DMS153 treated with DMSO at 0.1 percent for 48 hours (cell line): ENCODE results near the gene SPATA32.
"Not testable (repeated sequence)": the region's sequence is repeated elsewhere in the genome, so short reads cannot be mapped to it uniquely, and the experiment has no call there.

Experiments used
- DNase-seq: peaks from one replicate; lab custom pipeline; 2025; ENCODE audit not compliant: unreplicated experiment; lab: John Stamatoyannopoulos, UW

SPATA32 gene

DNA sequence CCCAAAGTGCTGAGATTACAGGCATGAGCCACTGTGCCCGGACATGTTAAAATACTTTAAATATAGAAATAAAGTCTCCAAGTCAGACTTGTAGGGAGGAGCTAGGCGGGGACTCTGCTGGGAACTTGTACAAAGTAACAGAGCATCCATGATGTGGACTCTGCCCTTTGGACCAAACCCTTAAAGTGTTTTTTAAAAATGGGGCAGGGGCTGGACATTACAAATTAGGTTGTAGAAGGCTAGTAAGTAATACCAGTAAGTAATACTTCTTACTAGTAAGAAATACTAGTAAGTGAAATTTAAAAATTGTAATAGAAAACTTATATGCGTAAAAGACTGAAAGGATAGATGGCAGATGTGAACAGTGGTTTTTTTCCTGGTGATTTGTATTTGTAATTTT is 9.7 kb upstream of the SPATA32 start:
- DNase-seq, result no peak

DNA sequence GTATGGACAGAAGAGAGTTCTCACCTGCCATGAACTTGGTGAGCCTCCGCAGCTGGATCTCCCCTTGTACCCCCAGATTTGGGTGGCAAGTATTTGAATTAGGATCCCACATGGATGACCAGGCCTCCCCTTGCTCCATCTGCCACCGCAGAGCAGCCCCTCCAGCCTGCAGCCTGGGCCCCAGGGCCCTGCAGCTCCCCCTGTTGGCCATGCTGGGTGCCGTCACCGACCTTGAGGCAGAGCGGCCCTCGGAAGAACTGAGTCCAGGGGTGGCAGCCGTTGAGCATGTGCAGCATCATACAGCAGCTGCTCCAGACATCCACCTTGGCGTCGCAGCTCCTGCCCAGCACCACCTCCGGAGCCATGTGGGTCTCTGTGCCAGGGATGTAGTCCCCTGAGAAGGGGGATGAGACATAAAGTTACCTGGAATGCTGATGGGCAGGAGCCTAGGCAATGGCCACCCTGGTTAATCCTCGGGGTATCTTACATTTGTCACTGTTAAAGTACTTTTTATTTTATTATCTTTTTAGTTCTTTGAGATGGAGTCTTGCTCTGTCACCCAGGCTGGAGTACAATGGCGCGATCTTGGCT is 9.0 kb upstream of the SPATA32 start:
- no peak for DNase-seq

- no peak for DNase-seq
Observed at GRCh38 chr17:45269912-45270311, 8.0 kb upstream of the SPATA32 start.

GRCh38 chr17:45267436-45268055 is 5.7 kb upstream of the SPATA32 start:
- no peak for DNase-seq

DNA sequence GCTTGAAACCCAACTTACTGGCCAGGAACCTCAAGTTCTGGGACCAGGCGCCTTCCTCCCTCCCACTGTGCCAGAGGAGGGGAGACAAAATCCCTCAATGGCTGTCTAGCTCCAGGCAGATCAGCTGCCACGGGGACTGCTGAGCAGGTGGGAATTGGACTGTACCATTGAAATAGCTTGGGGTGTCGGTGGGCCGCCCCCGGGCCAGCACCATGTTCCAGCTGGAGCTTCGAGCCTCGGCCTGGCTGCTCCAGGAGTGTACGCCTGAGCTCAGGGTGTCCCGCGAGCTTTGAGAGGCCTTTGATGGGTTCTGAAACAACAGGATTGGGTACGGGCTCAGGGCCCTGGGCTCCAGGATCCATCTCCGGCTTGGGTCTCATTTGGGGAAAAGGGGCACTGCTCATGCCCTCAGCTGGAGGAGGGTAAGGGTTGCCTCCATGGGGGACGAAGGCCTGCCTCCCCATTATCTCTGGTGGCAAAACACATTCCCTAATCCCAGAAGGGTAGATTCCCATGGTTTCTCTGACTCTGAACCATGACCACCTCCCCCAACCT is 4.6 kb upstream of the SPATA32 start:
- DNase-seq, result no peak

DNA sequence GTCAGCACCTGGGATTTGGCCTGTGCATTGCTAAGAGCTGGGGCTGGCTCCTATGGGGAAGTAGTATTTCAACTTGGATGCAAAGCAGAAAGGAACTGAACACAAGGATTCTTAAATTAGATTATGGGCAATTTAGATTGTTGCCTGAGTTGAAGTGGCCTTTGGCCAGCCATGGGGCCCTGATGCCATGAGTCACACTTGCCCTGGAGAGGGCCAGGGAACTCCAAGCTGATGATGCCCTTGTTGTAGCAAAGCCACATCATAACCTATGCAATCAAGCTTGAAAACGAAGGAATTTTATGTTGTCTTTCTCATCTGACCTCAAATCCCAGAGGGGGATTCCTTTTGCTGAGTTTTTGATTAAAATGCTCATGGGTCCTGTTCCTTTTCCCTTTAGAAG is 3.9 kb upstream of the SPATA32 start:
- no peak for DNase-seq

- DNase-seq, result no peak
Observed at GRCh38 chr17:45264988-45265387, 3.1 kb upstream of the SPATA32 start.

DNA sequence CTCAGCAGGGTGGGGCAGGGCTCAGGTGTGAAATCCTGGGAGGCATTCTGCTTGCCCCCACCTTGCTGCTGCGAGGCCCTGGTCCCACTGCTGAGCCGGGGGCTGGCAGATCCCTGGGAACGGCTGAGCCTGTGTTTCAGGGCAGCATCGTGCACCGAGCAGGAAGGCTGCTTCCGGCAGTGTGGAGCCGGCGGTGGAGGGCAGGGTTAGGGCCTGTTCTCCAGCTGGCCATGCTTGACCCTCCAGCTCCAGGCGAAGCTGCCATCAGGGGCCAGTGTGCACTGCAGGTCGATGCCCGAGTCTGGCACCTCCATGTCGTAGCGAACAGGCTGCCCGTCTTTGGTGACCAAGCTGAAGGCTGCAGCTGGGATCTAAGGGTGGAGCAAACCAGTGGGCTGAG is 2.5 kb upstream of the SPATA32 start:
- no peak for DNase-seq

DNA sequence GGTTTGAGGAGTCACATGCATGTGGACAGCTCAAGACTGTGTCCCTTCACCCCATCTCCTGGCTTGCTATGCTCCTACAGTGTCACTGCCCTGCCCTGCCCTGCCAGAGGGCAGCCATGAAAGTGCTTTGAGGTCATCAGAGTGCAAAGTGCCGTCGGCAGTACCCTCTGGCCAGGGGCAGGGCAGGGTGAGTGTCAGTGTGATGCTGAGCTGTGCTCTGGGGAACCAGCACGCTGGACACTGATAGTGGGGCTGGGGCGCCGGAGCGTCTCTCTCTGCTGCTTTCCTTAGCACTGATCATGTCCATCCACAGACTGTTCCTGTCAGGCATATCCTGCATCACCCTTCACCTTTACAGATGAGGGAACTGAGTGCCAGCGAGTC is 1.6 kb upstream of the SPATA32 start:
- no peak for DNase-seq

GRCh38 chr17:45262516-45263476 is 902 bp upstream of the SPATA32 start:
- DNase-seq, result no peak

DNA sequence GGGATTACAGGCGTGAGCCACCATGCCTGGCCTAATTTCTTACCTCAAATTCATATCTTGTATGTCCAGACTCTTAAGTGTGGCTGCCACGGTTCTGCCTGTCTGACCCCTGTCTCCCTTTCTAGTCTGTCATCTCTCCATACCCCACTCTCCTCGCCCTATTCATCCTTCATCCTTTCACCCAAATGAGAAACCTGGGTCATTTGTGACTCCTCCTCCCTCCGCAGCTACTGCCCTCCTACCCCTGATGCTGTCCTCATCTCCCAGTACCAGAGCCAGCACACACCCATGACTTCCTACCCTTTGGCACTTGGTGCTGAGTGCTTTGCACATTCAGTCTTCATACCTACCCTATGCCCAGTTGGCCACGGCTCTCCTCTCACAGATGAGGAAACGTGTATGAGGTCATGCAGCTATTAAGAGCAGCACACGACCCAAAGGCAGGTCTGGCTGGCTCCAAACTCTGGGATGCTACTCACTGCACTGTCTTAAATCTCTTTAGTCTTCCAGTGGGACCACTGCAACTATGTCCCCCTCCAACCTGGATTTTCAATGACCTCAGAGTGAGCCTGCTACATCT is 1.6 kb downstream of the SPATA32 start:
- no peak for DNase-seq

DNA sequence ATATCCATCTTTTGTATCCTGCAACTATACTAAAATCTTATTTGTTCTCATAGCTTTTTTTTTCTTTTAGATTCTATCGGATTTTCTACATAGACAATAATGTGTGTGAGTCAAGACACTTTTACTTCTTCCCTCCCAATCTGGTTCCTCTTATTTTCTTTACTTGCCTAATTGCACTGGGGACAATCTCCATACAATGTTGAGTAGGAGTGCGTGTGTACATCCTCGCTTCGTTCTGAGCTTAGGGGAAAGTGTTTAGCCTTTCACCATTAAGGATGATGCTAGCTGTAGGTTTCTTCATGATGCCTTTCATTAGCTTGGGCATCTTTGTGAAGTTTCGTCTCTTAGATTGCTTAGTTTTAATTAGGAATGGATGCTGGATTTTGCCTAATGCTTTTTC is 2.9 kb downstream of the SPATA32 start:
- no peak for DNase-seq

GRCh38 chr17:45257115-45257514 is 4.8 kb downstream of the SPATA32 start:
- no peak for DNase-seq

- DNase-seq, result no peak
Observed at GRCh38 chr17:45256114-45256966, 5.6 kb downstream of the SPATA32 start.

DNA sequence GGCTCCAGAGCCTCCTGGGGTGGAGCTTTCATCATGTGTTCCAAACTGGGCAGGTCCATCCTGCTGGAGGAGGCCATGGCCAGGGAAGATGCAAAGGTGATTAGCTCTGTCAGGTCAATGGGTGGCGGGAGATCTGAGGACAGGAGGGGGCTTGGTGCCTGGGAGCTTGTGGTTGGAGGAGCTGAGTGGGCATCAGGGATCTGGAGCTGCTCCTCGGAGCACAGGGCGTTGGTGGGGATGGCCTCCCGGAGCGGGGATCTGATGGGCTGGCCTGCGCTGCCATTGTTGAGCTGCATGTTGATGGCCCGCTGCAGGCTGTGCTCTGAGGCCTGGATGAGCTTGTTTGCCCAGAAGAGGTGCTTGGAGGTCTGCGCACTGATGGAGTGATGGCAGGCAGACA is 6.5 kb downstream of the SPATA32 start:
- DNase-seq, result no peak

DNA sequence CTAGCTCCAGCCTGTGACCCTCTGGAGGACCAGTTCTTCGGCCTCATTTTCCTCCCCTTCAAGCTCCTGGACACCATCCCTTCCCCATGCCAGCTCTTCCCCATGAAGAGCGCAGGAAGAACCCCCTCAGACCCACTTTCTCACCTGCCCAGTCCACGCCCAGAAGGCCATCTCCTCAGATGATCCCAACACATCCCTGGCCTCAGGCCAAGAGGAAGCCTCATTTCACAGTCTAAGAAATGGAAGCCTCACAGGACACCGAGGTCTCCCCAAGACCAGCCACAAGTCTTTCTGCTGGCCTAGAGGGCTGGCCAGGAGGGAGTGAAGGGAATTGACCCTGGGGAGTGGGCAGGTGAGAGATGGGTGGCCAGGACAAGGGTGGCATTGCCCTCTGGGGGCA is 8.0 kb downstream of the SPATA32 start:
- DNase-seq, result no peak

GRCh38 chr17:45253237-45253636 is 8.7 kb downstream of the SPATA32 start:
- not testable (repeated sequence) for DNase-seq

GRCh38 chr17:45251931-45252330 is 10.0 kb downstream of the SPATA32 start:
- peak; percentile 29 for DNase-seq

DNA sequence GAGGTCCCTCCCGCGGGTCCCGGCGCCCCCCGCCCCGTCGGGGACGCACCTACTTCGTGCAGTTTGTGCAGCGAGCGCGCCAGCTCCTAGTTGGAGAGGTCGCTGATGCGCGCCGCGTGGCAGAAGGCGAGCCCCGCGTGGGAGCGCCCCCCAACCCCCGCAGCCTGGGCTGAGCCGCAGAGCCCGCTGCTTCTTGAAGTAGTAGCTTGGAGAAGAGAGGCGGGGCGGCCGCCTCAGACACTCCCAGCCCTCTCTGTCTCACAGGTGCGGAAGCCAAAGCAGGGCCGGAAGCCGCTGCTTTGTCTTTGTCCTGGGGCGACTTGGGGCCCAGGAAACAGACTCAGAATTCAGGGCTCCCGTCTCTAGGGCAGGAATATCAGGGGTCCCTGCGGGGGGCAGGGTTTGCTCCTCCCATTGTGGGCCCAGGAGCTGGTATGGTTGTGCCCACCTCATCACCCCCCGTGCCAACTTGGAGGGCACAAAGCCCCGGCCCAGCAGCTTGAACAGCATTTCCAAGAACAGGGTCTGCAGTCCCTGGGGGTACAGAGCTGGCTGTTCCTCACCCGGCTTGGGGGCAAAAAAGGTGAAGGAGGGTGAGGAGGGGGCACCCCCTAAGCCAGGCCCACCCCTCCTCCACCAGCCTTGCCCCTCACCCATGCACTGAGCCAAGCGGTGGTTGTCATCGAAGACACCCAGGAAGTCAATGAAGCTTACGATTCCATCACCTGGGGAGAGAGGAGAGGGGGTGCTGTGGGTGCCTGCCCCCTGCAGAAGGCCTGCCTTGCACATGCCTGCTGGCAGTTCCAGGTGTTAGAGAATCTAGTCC is 13.5 kb downstream of the SPATA32 start:
- peak; percentile 10 for DNase-seq
